H9 (cell line): ENCODE results near the gene DMRT1. TPM values are rescaled to one million over a fixed set of nuclear protein-coding genes. Genes with fewer than 3 reads are reported as not detected.

ENCODE experiments used
- DNase-seq: peaks from one replicate; pipeline ENCODE4 v3.0.0-alpha.2; 2017
- H2AFZ ChIP-seq: one replicate; pipeline ENCODE4 v1.6.1; 2013; ENCODE audit warnings: mild to moderate bottlenecking, low read length, control low read depth, moderate library complexity
- H2AK5ac ChIP-seq: 2 replicates; pipeline ENCODE4 v1.6.1; 2013; ENCODE audit warnings: low read length, control low read depth, mixed read lengths; ENCODE audit not compliant: insufficient read length
- H2BK120ac ChIP-seq: one replicate; pipeline ENCODE4 v1.6.1; 2013; ENCODE audit warnings: low read depth, mild to moderate bottlenecking, low read length, control low read depth, inconsistent platforms; ENCODE audit not compliant: poor library complexity, severe bottlenecking
- H2BK12ac ChIP-seq: 2 replicates; pipeline ENCODE4 v1.6.1; 2013; ENCODE audit warnings: low read length, control low read depth, mixed read lengths, low read depth; ENCODE audit not compliant: insufficient read length
- H2BK15ac ChIP-seq: 2 replicates; pipeline ENCODE4 v1.6.1; 2013; ENCODE audit warnings: low read depth, low read length, control low read depth
- H2BK20ac ChIP-seq: one replicate; pipeline ENCODE4 v1.6.1; 2013; ENCODE audit warnings: low read depth, mild to moderate bottlenecking, low read length, control low read depth, inconsistent platforms; ENCODE audit not compliant: poor library complexity, severe bottlenecking
- H2BK5ac ChIP-seq: 2 replicates; pipeline ENCODE4 v1.6.1; 2013; ENCODE audit warnings: low read length, control low read depth, mixed read lengths; ENCODE audit not compliant: insufficient read length
- H3K14ac ChIP-seq: 2 replicates; pipeline ENCODE4 v1.6.1; 2013; ENCODE audit warnings: low read length, control low read depth; ENCODE audit not compliant: insufficient read depth
- H3K18ac ChIP-seq: 2 replicates; pipeline ENCODE4 v1.6.1; 2013; ENCODE audit warnings: low read depth, mild to moderate bottlenecking, mixed read lengths, low read length, control low read depth; ENCODE audit not compliant: insufficient read length
- H3K23ac ChIP-seq: 2 replicates; pipeline ENCODE4 v1.6.1; 2013; ENCODE audit warnings: low read length, control low read depth, mixed read lengths, low read depth; ENCODE audit not compliant: insufficient read length
- H3K23me2 ChIP-seq: 2 replicates; pipeline ENCODE4 v1.6.1; 2013; ENCODE audit warnings: low read depth, mild to moderate bottlenecking, mixed read lengths, low read length, control low read depth; ENCODE audit not compliant: insufficient read length, poor library complexity, severe bottlenecking
- H3K27ac ChIP-seq: 2 replicates; pipeline ENCODE4 v1.5.1; 2013; ENCODE audit warnings: low read length, control low read depth, mixed read lengths, low read depth; ENCODE audit not compliant: insufficient read length
- H3K27me3 ChIP-seq: 2 replicates; pipeline ENCODE4 v1.6.1; 2013; ENCODE audit warnings: low read length, control low read depth, inconsistent platforms; ENCODE audit not compliant: insufficient read depth
- H3K4ac ChIP-seq: 2 replicates; pipeline ENCODE4 v1.6.1; 2013; ENCODE audit warnings: low read depth, mild to moderate bottlenecking, control low read depth, inconsistent platforms, low read length, moderate library complexity
- H3K4me1 ChIP-seq: 2 replicates; pipeline ENCODE4 v1.6.1; 2013; ENCODE audit warnings: low read length, control low read depth, inconsistent platforms; ENCODE audit not compliant: insufficient read depth
- H3K4me2 ChIP-seq: 2 replicates; pipeline ENCODE4 v1.6.1; 2013; ENCODE audit warnings: low read length, control low read depth, mixed read lengths; ENCODE audit not compliant: insufficient read length, insufficient read depth
- H3K56ac ChIP-seq: 2 replicates; pipeline ENCODE4 v1.6.1; 2013; ENCODE audit warnings: low read depth, mild to moderate bottlenecking, mixed read lengths, low read length, control low read depth; ENCODE audit not compliant: insufficient read length
- H3K79me1 ChIP-seq: 2 replicates; pipeline ENCODE4 v1.6.1; 2013; ENCODE audit warnings: low read depth, mild to moderate bottlenecking, moderate library complexity, low read length, control low read depth, inconsistent platforms; ENCODE audit not compliant: insufficient read depth, poor library complexity, severe bottlenecking
- H3K79me2 ChIP-seq: 2 replicates; pipeline ENCODE4 v1.6.1; 2013; ENCODE audit warnings: low read length, control low read depth, inconsistent platforms; ENCODE audit not compliant: insufficient read depth
- H3K9ac ChIP-seq: 2 replicates; pipeline ENCODE4 v1.6.1; 2013; ENCODE audit warnings: low read length, control low read depth, mixed read lengths; ENCODE audit not compliant: insufficient read length; ENCODE audit errors: extremely low read depth
- H3K9me3 ChIP-seq: one replicate; pipeline ENCODE4 v1.6.1; 2013; ENCODE audit warnings: low read depth, low read length, inconsistent platforms; ENCODE audit not compliant: control insufficient read depth
- H3T11ph ChIP-seq: one replicate; pipeline ENCODE4 v1.6.1; 2013; ENCODE audit warnings: mild to moderate bottlenecking, low read length, control low read depth, inconsistent platforms
- H4K20me1 ChIP-seq: one replicate; pipeline ENCODE4 v1.6.1; 2013; ENCODE audit not compliant: control insufficient read depth, insufficient read length, insufficient read depth
- H4K5ac ChIP-seq: 2 replicates; pipeline ENCODE4 v1.6.1; 2013; ENCODE audit warnings: low read depth, mild to moderate bottlenecking, mixed read lengths, low read length, control low read depth; ENCODE audit not compliant: insufficient read length
- H4K8ac ChIP-seq: replicated peaks from 2 replicates; pipeline ENCODE4 v1.6.1; 2013; ENCODE audit warnings: low read length, control low read depth, mixed read lengths, low read depth; ENCODE audit not compliant: insufficient read length
- H4K91ac ChIP-seq: 2 replicates; pipeline ENCODE4 v1.6.1; 2013; ENCODE audit warnings: low read depth, mild to moderate bottlenecking, moderate library complexity, mixed read lengths, low read length, control low read depth; ENCODE audit not compliant: insufficient read length
- H3K27ac Mint-ChIP-seq, 3 experiments: 2 replicates in 2 of 3; 3 replicates in 1 of 3; pipeline ENCODE4 v1.8.0; 2020 to 2021; ENCODE audit warnings: mixed read lengths in 3 of 3, mild to moderate bottlenecking in 1 of 3, moderate library complexity in 1 of 3
- H3K27me3 Mint-ChIP-seq: 2 replicates; pipeline ENCODE4 v1.8.0; 2021; ENCODE audit warnings: low read depth, mild to moderate bottlenecking, moderate library complexity, mixed read lengths
- H3K36me3 Mint-ChIP-seq, 3 experiments: 2 replicates in 2 of 3; 3 replicates in 1 of 3; pipeline ENCODE4 v1.8.0; 2020 to 2021; ENCODE audit warnings: low read depth in 3 of 3, mixed read lengths in 3 of 3; ENCODE audit not compliant: insufficient read depth in 1 of 3
- H3K4me1 Mint-ChIP-seq, 2 experiments: 2 replicates each; pipeline ENCODE4 v1.8.0; 2020; ENCODE audit warnings: mixed read lengths in 2 of 2
- H3K4me3 Mint-ChIP-seq, 2 experiments: 2 replicates in 1 of 2; 3 replicates in 1 of 2; pipeline ENCODE4 v1.8.0; 2020 to 2021; ENCODE audit warnings: mild to moderate bottlenecking in 2 of 2, mixed read lengths in 2 of 2, moderate library complexity in 1 of 2
- H3K9me3 Mint-ChIP-seq, 2 experiments: 2 replicates in 1 of 2; 3 replicates in 1 of 2; pipeline ENCODE4 v1.8.0; 2020; ENCODE audit warnings: mild to moderate bottlenecking in 2 of 2, mixed read lengths in 2 of 2, moderate library complexity in 1 of 2
- CTCF ChIP-seq: fragments of 200-600 bp; sonication (generic); conservative IDR thresholded peaks from 3 replicates; pipeline ENCODE4 v1.8.0; 2021; ENCODE audit warnings: antibody characterized with exemption, mild to moderate bottlenecking
- WGBS: extraction: QIAGEN DNeasy Blood & Tissue Kit; methylation state at CpG from one replicate; pipeline ENCODE4 v1.1.7; 2013; ENCODE audit warnings: missing lambda C conversion rate, low lambda C conversion rate, mixed read lengths; ENCODE audit not compliant: insufficient read length; ENCODE audit errors: extremely low coverage; 5-methylcytosine and 5-hydroxymethylcytosine counted together
- total RNA-seq: library from RNA; stranded (reverse); gene quantifications from 2 replicates; pipeline ENCODE4 v1.2.1, GENCODE V29; 2021

DMRT1 gene
- total RNA-seq, 1 experiment from 2014 or later = not detected

- Histone ChIP-seq H2BK20ac (no peak overlapping the region), H3K79me1 (no peaks in the 10 kb centered on the region), H3K9me3 (peaks cover 19% of the 10 kb centered on the region), H3K9ac (no peak overlapping the region), H3K4me1 (no peaks in the 10 kb centered on the region), H4K20me1 (no peaks in the 10 kb centered on the region), H3K18ac (no peak overlapping the region), H2BK12ac (no peak overlapping the region), H4K5ac (no peak overlapping the region), H3K4me2 (no peak overlapping the region), H3K56ac (no peak overlapping the region), H3K23me2 (no peaks in the 10 kb centered on the region), H3K4ac (no peak overlapping the region), H4K8ac (no peak overlapping the region), H2BK15ac (no peak overlapping the region), H2AK5ac (no peak overlapping the region), H3K79me2 (no peaks in the 10 kb centered on the region), H3T11ph (no peak overlapping the region), H3K14ac (no peak overlapping the region), H3K27ac (no peak overlapping the region), H4K91ac (no peak overlapping the region), H2BK120ac (no peak overlapping the region), H3K23ac (no peak overlapping the region), H3K27me3 (no peaks in the 10 kb centered on the region), H2BK5ac (no peak overlapping the region), H2AFZ (no peak overlapping the region)
- peaks cover 6% of the 10 kb centered on the region for H3K27me3 Mint-ChIP-seq
- H3K4me1 Mint-ChIP-seq = peaks cover 2 to 3% of the 10 kb centered on the region in 2 experiments; a peak in 1 of 4 replicates
- no peak overlapping the region for H3K4me3 Mint-ChIP-seq
- H3K9me3 Mint-ChIP-seq = peaks cover 29 to 31% of the 10 kb centered on the region in 2 experiments
- H3K27ac Mint-ChIP-seq = no peak overlapping the region
- WGBS = no CpG with 5 or more reads among the region's 4 CpGs
- no peak for DNase-seq
- no peak for TF ChIP-seq CTCF
- peaks cover 2 to 15% (median 10%) of the 10 kb centered on the region in 3 experiments; a peak in 5 of 7 replicates for H3K36me3 Mint-ChIP-seq
Observed at GRCh38 chr9:1001838-1002237, 160.3 kb downstream of the DMRT1 start.
